ENCODE measurements around the gene SH3BP1.

- TF ChIP-seq CTCF (conservative IDR thresholded peaks at IDR 0.05) (no peak), EZH2 (IDR thresholded peaks at IDR 0.05; ENCODE audit: low read depth) (no peak)
Observed at GRCh38 chr22:37610480-37611129, 28.9 kb upstream of the SH3BP1 start.

All from PC-9 (cell line).